H9 (cell line): ENCODE measurements around the gene DENND4A. TPM values are rescaled to one million over a fixed set of nuclear protein-coding genes. Genes with fewer than 3 reads are reported as not detected.

Experiments used
- DNase-seq: peaks from one replicate; pipeline ENCODE4 v3.0.0-alpha.2; 2017
- H2AFZ ChIP-seq: one replicate; pipeline ENCODE4 v1.6.1; 2013; ENCODE audit warnings: mild to moderate bottlenecking, low read length, control low read depth, moderate library complexity
- H2AK5ac ChIP-seq: 2 replicates; pipeline ENCODE4 v1.6.1; 2013; ENCODE audit warnings: low read length, control low read depth, mixed read lengths; ENCODE audit not compliant: insufficient read length
- H2BK120ac ChIP-seq: one replicate; pipeline ENCODE4 v1.6.1; 2013; ENCODE audit warnings: low read depth, mild to moderate bottlenecking, low read length, control low read depth, inconsistent platforms; ENCODE audit not compliant: poor library complexity, severe bottlenecking
- H2BK12ac ChIP-seq: 2 replicates; pipeline ENCODE4 v1.6.1; 2013; ENCODE audit warnings: low read length, control low read depth, mixed read lengths, low read depth; ENCODE audit not compliant: insufficient read length
- H2BK15ac ChIP-seq: 2 replicates; pipeline ENCODE4 v1.6.1; 2013; ENCODE audit warnings: low read depth, low read length, control low read depth
- H2BK20ac ChIP-seq: one replicate; pipeline ENCODE4 v1.6.1; 2013; ENCODE audit warnings: low read depth, mild to moderate bottlenecking, low read length, control low read depth, inconsistent platforms; ENCODE audit not compliant: poor library complexity, severe bottlenecking
- H2BK5ac ChIP-seq: 2 replicates; pipeline ENCODE4 v1.6.1; 2013; ENCODE audit warnings: low read length, control low read depth, mixed read lengths; ENCODE audit not compliant: insufficient read length
- H3K14ac ChIP-seq: 2 replicates; pipeline ENCODE4 v1.6.1; 2013; ENCODE audit warnings: low read length, control low read depth; ENCODE audit not compliant: insufficient read depth
- H3K18ac ChIP-seq: 2 replicates; pipeline ENCODE4 v1.6.1; 2013; ENCODE audit warnings: low read depth, mild to moderate bottlenecking, mixed read lengths, low read length, control low read depth; ENCODE audit not compliant: insufficient read length
- H3K23ac ChIP-seq: 2 replicates; pipeline ENCODE4 v1.6.1; 2013; ENCODE audit warnings: low read length, control low read depth, mixed read lengths, low read depth; ENCODE audit not compliant: insufficient read length
- H3K23me2 ChIP-seq: 2 replicates; pipeline ENCODE4 v1.6.1; 2013; ENCODE audit warnings: low read depth, mild to moderate bottlenecking, mixed read lengths, low read length, control low read depth; ENCODE audit not compliant: insufficient read length, poor library complexity, severe bottlenecking
- H3K27ac ChIP-seq: 2 replicates; pipeline ENCODE4 v1.5.1; 2013; ENCODE audit warnings: low read length, control low read depth, mixed read lengths, low read depth; ENCODE audit not compliant: insufficient read length
- H3K27me3 ChIP-seq: 2 replicates; pipeline ENCODE4 v1.6.1; 2013; ENCODE audit warnings: low read length, control low read depth, inconsistent platforms; ENCODE audit not compliant: insufficient read depth
- H3K4ac ChIP-seq: 2 replicates; pipeline ENCODE4 v1.6.1; 2013; ENCODE audit warnings: low read depth, mild to moderate bottlenecking, control low read depth, inconsistent platforms, low read length, moderate library complexity
- H3K4me1 ChIP-seq: 2 replicates; pipeline ENCODE4 v1.6.1; 2013; ENCODE audit warnings: low read length, control low read depth, inconsistent platforms; ENCODE audit not compliant: insufficient read depth
- H3K4me2 ChIP-seq: 2 replicates; pipeline ENCODE4 v1.6.1; 2013; ENCODE audit warnings: low read length, control low read depth, mixed read lengths; ENCODE audit not compliant: insufficient read length, insufficient read depth
- H3K56ac ChIP-seq: 2 replicates; pipeline ENCODE4 v1.6.1; 2013; ENCODE audit warnings: low read depth, mild to moderate bottlenecking, mixed read lengths, low read length, control low read depth; ENCODE audit not compliant: insufficient read length
- H3K79me1 ChIP-seq: 2 replicates; pipeline ENCODE4 v1.6.1; 2013; ENCODE audit warnings: low read depth, mild to moderate bottlenecking, moderate library complexity, low read length, control low read depth, inconsistent platforms; ENCODE audit not compliant: insufficient read depth, poor library complexity, severe bottlenecking
- H3K79me2 ChIP-seq: 2 replicates; pipeline ENCODE4 v1.6.1; 2013; ENCODE audit warnings: low read length, control low read depth, inconsistent platforms; ENCODE audit not compliant: insufficient read depth
- H3K9ac ChIP-seq: 2 replicates; pipeline ENCODE4 v1.6.1; 2013; ENCODE audit warnings: low read length, control low read depth, mixed read lengths; ENCODE audit not compliant: insufficient read length; ENCODE audit errors: extremely low read depth
- H3K9me3 ChIP-seq: one replicate; pipeline ENCODE4 v1.6.1; 2013; ENCODE audit warnings: low read depth, low read length, inconsistent platforms; ENCODE audit not compliant: control insufficient read depth
- H3T11ph ChIP-seq: one replicate; pipeline ENCODE4 v1.6.1; 2013; ENCODE audit warnings: mild to moderate bottlenecking, low read length, control low read depth, inconsistent platforms
- H4K20me1 ChIP-seq: one replicate; pipeline ENCODE4 v1.6.1; 2013; ENCODE audit not compliant: control insufficient read depth, insufficient read length, insufficient read depth
- H4K5ac ChIP-seq: 2 replicates; pipeline ENCODE4 v1.6.1; 2013; ENCODE audit warnings: low read depth, mild to moderate bottlenecking, mixed read lengths, low read length, control low read depth; ENCODE audit not compliant: insufficient read length
- H4K8ac ChIP-seq: replicated peaks from 2 replicates; pipeline ENCODE4 v1.6.1; 2013; ENCODE audit warnings: low read length, control low read depth, mixed read lengths, low read depth; ENCODE audit not compliant: insufficient read length
- H4K91ac ChIP-seq: 2 replicates; pipeline ENCODE4 v1.6.1; 2013; ENCODE audit warnings: low read depth, mild to moderate bottlenecking, moderate library complexity, mixed read lengths, low read length, control low read depth; ENCODE audit not compliant: insufficient read length
- H3K27ac Mint-ChIP-seq, 3 experiments: 2 replicates in 2 of 3; 3 replicates in 1 of 3; pipeline ENCODE4 v1.8.0; 2020 to 2021; ENCODE audit warnings: mixed read lengths in 3 of 3, mild to moderate bottlenecking in 1 of 3, moderate library complexity in 1 of 3
- H3K27me3 Mint-ChIP-seq: 2 replicates; pipeline ENCODE4 v1.8.0; 2021; ENCODE audit warnings: low read depth, mild to moderate bottlenecking, moderate library complexity, mixed read lengths
- H3K36me3 Mint-ChIP-seq, 3 experiments: 2 replicates in 2 of 3; 3 replicates in 1 of 3; pipeline ENCODE4 v1.8.0; 2020 to 2021; ENCODE audit warnings: low read depth in 3 of 3, mixed read lengths in 3 of 3; ENCODE audit not compliant: insufficient read depth in 1 of 3
- H3K4me1 Mint-ChIP-seq, 2 experiments: 2 replicates each; pipeline ENCODE4 v1.8.0; 2020; ENCODE audit warnings: mixed read lengths in 2 of 2
- H3K4me3 Mint-ChIP-seq, 2 experiments: 2 replicates in 1 of 2; 3 replicates in 1 of 2; pipeline ENCODE4 v1.8.0; 2020 to 2021; ENCODE audit warnings: mild to moderate bottlenecking in 2 of 2, mixed read lengths in 2 of 2, moderate library complexity in 1 of 2
- H3K9me3 Mint-ChIP-seq, 2 experiments: 2 replicates in 1 of 2; 3 replicates in 1 of 2; pipeline ENCODE4 v1.8.0; 2020; ENCODE audit warnings: mild to moderate bottlenecking in 2 of 2, mixed read lengths in 2 of 2, moderate library complexity in 1 of 2
- CTCF ChIP-seq: fragments of 200-600 bp; sonication (generic); conservative IDR thresholded peaks from 3 replicates; pipeline ENCODE4 v1.8.0; 2021; ENCODE audit warnings: antibody characterized with exemption, mild to moderate bottlenecking
- total RNA-seq: library from RNA; stranded (reverse); gene quantifications from 2 replicates; pipeline ENCODE4 v1.2.1, GENCODE V29; 2021

Gene DENND4A
- total RNA-seq, 1 experiment from 2014 or later: 4.7 TPM

GRCh38 chr15:65767264-65767595 is 24.9 kb downstream of the DENND4A start:
- no peak overlapping the region for H4K5ac ChIP-seq
- no peak overlapping the region for H3K56ac ChIP-seq
- no peak overlapping the region for H2BK15ac ChIP-seq
- Mint-ChIP-seq H3K4me1 (peaks cover 9 to 13% of the 10 kb centered on the region in 2 experiments), H3K36me3 (no peaks in the 10 kb centered on the region), H3K27me3 (no peaks in the 10 kb centered on the region), H3K27ac (no peak overlapping the region), H3K4me3 (no peak overlapping the region), H3K9me3 (no peaks in the 10 kb centered on the region)
- H2BK20ac ChIP-seq: no peak overlapping the region
- TF ChIP-seq CTCF: no peak
- H4K8ac ChIP-seq: no peak overlapping the region
- no peak overlapping the region for H4K91ac ChIP-seq
- no peak overlapping the region for H3T11ph ChIP-seq
- H3K4ac ChIP-seq: no peak overlapping the region
- H3K18ac ChIP-seq: no peak overlapping the region
- H2AFZ ChIP-seq: no peak overlapping the region
- H3K79me1 ChIP-seq: no peaks in the 10 kb centered on the region
- H3K4me2 ChIP-seq: no peak overlapping the region
- H3K79me2 ChIP-seq: no peaks in the 10 kb centered on the region
- H2BK5ac ChIP-seq: no peak overlapping the region
- no peak overlapping the region for H3K9ac ChIP-seq
- no peak overlapping the region for H2BK12ac ChIP-seq
- no peak overlapping the region for H3K23ac ChIP-seq
- no peak overlapping the region for H2BK120ac ChIP-seq
- H3K23me2 ChIP-seq: no peaks in the 10 kb centered on the region
- H4K20me1 ChIP-seq: no peaks in the 10 kb centered on the region
- H2AK5ac ChIP-seq: no peak overlapping the region
- no peaks in the 10 kb centered on the region for H3K27me3 ChIP-seq
- H3K14ac ChIP-seq: no peak overlapping the region
- no peak for DNase-seq
- no peaks in the 10 kb centered on the region for H3K9me3 ChIP-seq
- H3K27ac ChIP-seq: no peak overlapping the region
- no peaks in the 10 kb centered on the region for H3K4me1 ChIP-seq
